HG03175 (cell line): Measurements from ENCODE around the gene CELF5.
"Not testable (repeated sequence)": the region's sequence is repeated elsewhere in the genome, so short reads cannot be mapped to it uniquely, and the experiment has no call there.

Source experiments
- ATAC-seq: cut with Tn5 transposase; IDR thresholded peaks from one replicate; pipeline ENCODE4 v1.9.1; 2021; ENCODE audit warnings: mild to moderate bottlenecking, moderate library complexity; ENCODE audit not compliant: unreplicated experiment

CELF5 gene

GRCh38 chr19:3206216-3206953, 18.1 kb upstream of the CELF5 start:
- no peak for ATAC-seq

- no peak for ATAC-seq
These were observed 16.8 kb upstream of the CELF5 start for GRCh38 chr19:3207461-3208242.

GRCh38 chr19:3208317-3209207, 15.9 kb upstream of the CELF5 start:
- ATAC-seq: no peak

GRCh38 chr19:3210347-3211017, 14.0 kb upstream of the CELF5 start:
- ATAC-seq: no peak

GRCh38 chr19:3211191-3211590, 13.3 kb upstream of the CELF5 start:
- no peak for ATAC-seq

GRCh38 chr19:3213159-3213558, 11.3 kb upstream of the CELF5 start:
- no peak for ATAC-seq

GRCh38 chr19:3216874-3217273, 7.6 kb upstream of the CELF5 start:
- no peak for ATAC-seq

GRCh38 chr19:3220576-3220975, 3.9 kb upstream of the CELF5 start:
- ATAC-seq: no peak

GRCh38 chr19:3221576-3221975, 2.9 kb upstream of the CELF5 start:
- ATAC-seq: not testable (repeated sequence)

- ATAC-seq: no peak
These were observed 1.8 kb upstream of the CELF5 start for GRCh38 chr19:3222709-3223108.

GRCh38 chr19:3225169-3225485, 666 bp downstream of the CELF5 start:
- ATAC-seq: no peak

GRCh38 chr19:3225677-3226093, 1.2 kb downstream of the CELF5 start:
- ATAC-seq: no peak

GRCh38 chr19:3227054-3227626, 2.7 kb downstream of the CELF5 start:
- no peak for ATAC-seq

- ATAC-seq: no peak
These were observed 4.9 kb downstream of the CELF5 start for GRCh38 chr19:3229346-3229743.

- ATAC-seq: no peak
These were observed 5.5 kb downstream of the CELF5 start for GRCh38 chr19:3229888-3230496.

GRCh38 chr19:3231288-3231687, 6.8 kb downstream of the CELF5 start:
- no peak for ATAC-seq

- no peak for ATAC-seq
These were observed 8.7 kb downstream of the CELF5 start for GRCh38 chr19:3233116-3233515.

GRCh38 chr19:3233831-3234230, 9.4 kb downstream of the CELF5 start:
- ATAC-seq: no peak

GRCh38 chr19:3234800-3235199, 10.3 kb downstream of the CELF5 start:
- ATAC-seq: no peak

GRCh38 chr19:3235604-3236003, 11.1 kb downstream of the CELF5 start:
- ATAC-seq: not testable (repeated sequence)
